ENCODE data around the gene GLI3.

GLI3 gene

GRCh38 chr7:41930538-41931262, 306.3 kb downstream of the GLI3 start:
- H3K9me3 ChIP-seq (ENCODE audit: control insufficient read depth in 1 of 2, low read length in 2 of 2), result no peaks in the 10 kb centered on the region
- H3K4me1 ChIP-seq (ENCODE audit: control insufficient read depth in 1 of 2, insufficient read depth in 2 of 2, low read length in 2 of 2), result no peaks in the 10 kb centered on the region
- H3K9ac ChIP-seq (ENCODE audit: low read depth in 1 of 2, low read length in 2 of 2), result no peak overlapping the region
- H3K27me3 ChIP-seq (ENCODE audit: control insufficient read depth in 1 of 2, insufficient read depth in 2 of 2, low read length in 2 of 2), result no peaks in the 10 kb centered on the region
- H3K4me3 ChIP-seq (ENCODE audit: low read depth in 1 of 2, low read length in 2 of 2), result no peak overlapping the region
- H3K36me3 ChIP-seq (ENCODE audit: control insufficient read depth in 1 of 2, insufficient read depth in 2 of 2, low read length in 2 of 2), result no peaks in the 10 kb centered on the region
- H3K27ac ChIP-seq (ENCODE audit: low read depth, low read length), result no peak overlapping the region

- H3K27ac ChIP-seq (ENCODE audit: low read depth, low read length), result no peak overlapping the region
- H3K36me3 ChIP-seq (ENCODE audit: control insufficient read depth in 1 of 2, insufficient read depth in 2 of 2, low read length in 2 of 2), result no peaks in the 10 kb centered on the region
- no peak overlapping the region for H3K4me3 ChIP-seq (ENCODE audit: low read depth in 1 of 2, low read length in 2 of 2)
- H3K27me3 ChIP-seq (ENCODE audit: control insufficient read depth in 1 of 2, insufficient read depth in 2 of 2, low read length in 2 of 2), result no peaks in the 10 kb centered on the region
- H3K9ac ChIP-seq (ENCODE audit: low read depth in 1 of 2, low read length in 2 of 2), result no peak overlapping the region
- no peaks in the 10 kb centered on the region for H3K9me3 ChIP-seq (ENCODE audit: control insufficient read depth in 1 of 2, low read length in 2 of 2)
- no peaks in the 10 kb centered on the region for H3K4me1 ChIP-seq (ENCODE audit: control insufficient read depth in 1 of 2, insufficient read depth in 2 of 2, low read length in 2 of 2)
Measured at GRCh38 chr7:41928781-41929180, 308.2 kb downstream of the GLI3 start.

DNA sequence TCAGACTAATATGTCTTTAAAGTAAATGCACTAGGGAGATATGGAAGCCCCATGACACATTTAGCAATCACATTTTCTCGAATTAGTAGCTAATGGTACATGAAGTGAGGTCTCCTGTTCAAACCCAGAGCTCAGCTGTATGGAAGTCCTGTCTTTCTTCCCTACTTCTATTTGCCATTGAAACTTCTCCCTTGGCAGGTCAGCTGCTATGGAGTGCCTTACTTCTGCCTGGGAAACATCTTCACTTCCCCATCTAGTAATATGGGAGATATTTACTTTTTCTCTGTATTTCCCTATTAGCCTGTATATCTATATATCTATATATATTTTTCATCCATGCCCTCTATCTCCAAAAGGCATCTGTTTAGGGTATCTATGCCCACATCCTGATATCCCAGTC, 308.8 kb downstream of the GLI3 start:
- Histone ChIP-seq H3K9ac (ENCODE audit: low read depth in 1 of 2, low read length in 2 of 2) (no peak overlapping the region), H3K27me3 (ENCODE audit: control insufficient read depth in 1 of 2, insufficient read depth in 2 of 2, low read length in 2 of 2) (no peaks in the 10 kb centered on the region), H3K4me3 (ENCODE audit: low read depth in 1 of 2, low read length in 2 of 2) (no peak overlapping the region), H3K27ac (ENCODE audit: low read depth, low read length) (no peak overlapping the region), H3K4me1 (ENCODE audit: control insufficient read depth in 1 of 2, insufficient read depth in 2 of 2, low read length in 2 of 2) (no peaks in the 10 kb centered on the region), H3K36me3 (ENCODE audit: control insufficient read depth in 1 of 2, insufficient read depth in 2 of 2, low read length in 2 of 2) (no peaks in the 10 kb centered on the region), H3K9me3 (ENCODE audit: control insufficient read depth in 1 of 2, low read length in 2 of 2) (no peaks in the 10 kb centered on the region)

GRCh38 chr7:41927380-41927779, 309.6 kb downstream of the GLI3 start:
- Histone ChIP-seq H3K9ac (ENCODE audit: low read depth in 1 of 2, low read length in 2 of 2) (no peak overlapping the region), H3K9me3 (ENCODE audit: control insufficient read depth in 1 of 2, low read length in 2 of 2) (no peaks in the 10 kb centered on the region), H3K27me3 (ENCODE audit: control insufficient read depth in 1 of 2, insufficient read depth in 2 of 2, low read length in 2 of 2) (no peaks in the 10 kb centered on the region), H3K36me3 (ENCODE audit: control insufficient read depth in 1 of 2, insufficient read depth in 2 of 2, low read length in 2 of 2) (no peaks in the 10 kb centered on the region), H3K4me1 (ENCODE audit: control insufficient read depth in 1 of 2, insufficient read depth in 2 of 2, low read length in 2 of 2) (no peaks in the 10 kb centered on the region), H3K27ac (ENCODE audit: low read depth, low read length) (no peak overlapping the region), H3K4me3 (ENCODE audit: low read depth in 1 of 2, low read length in 2 of 2) (no peak overlapping the region)

- H3K9me3 ChIP-seq (ENCODE audit: control insufficient read depth in 1 of 2, low read length in 2 of 2), result no peaks in the 10 kb centered on the region
- H3K36me3 ChIP-seq (ENCODE audit: control insufficient read depth in 1 of 2, insufficient read depth in 2 of 2, low read length in 2 of 2), result no peaks in the 10 kb centered on the region
- no peak overlapping the region for H3K27ac ChIP-seq (ENCODE audit: low read depth, low read length)
- no peaks in the 10 kb centered on the region for H3K27me3 ChIP-seq (ENCODE audit: control insufficient read depth in 1 of 2, insufficient read depth in 2 of 2, low read length in 2 of 2)
- no peaks in the 10 kb centered on the region for H3K4me1 ChIP-seq (ENCODE audit: control insufficient read depth in 1 of 2, insufficient read depth in 2 of 2, low read length in 2 of 2)
- H3K4me3 ChIP-seq (ENCODE audit: low read depth in 1 of 2, low read length in 2 of 2), result no peak overlapping the region
- no peak overlapping the region for H3K9ac ChIP-seq (ENCODE audit: low read depth in 1 of 2, low read length in 2 of 2)
Measured at GRCh38 chr7:41925946-41926345, 311.1 kb downstream of the GLI3 start.

DNA sequence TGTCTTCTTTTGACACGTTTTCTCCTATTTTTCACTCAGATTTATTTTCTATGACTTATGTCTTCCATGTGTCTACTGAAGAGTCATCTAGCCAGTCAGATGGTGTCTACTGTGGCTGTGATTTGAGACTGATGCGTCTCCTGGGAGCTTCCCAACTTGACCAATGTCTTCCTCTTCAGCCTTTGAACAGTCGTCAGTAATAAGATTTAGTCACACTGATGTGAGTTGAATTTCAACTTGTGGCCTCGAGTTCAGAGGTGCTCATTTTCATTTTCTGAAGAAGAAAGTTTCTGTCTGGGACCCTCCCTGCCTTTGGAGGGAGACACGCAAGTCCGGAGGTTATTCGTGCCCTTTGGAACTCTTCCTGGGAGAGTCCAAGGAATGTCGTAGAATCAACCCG, 312.2 kb downstream of the GLI3 start:
- Histone ChIP-seq H3K4me1 (ENCODE audit: control insufficient read depth in 1 of 2, insufficient read depth in 2 of 2, low read length in 2 of 2) (no peaks in the 10 kb centered on the region), H3K9me3 (ENCODE audit: control insufficient read depth in 1 of 2, low read length in 2 of 2) (no peaks in the 10 kb centered on the region), H3K9ac (ENCODE audit: low read depth in 1 of 2, low read length in 2 of 2) (no peak overlapping the region), H3K27me3 (ENCODE audit: control insufficient read depth in 1 of 2, insufficient read depth in 2 of 2, low read length in 2 of 2) (no peaks in the 10 kb centered on the region), H3K36me3 (ENCODE audit: control insufficient read depth in 1 of 2, insufficient read depth in 2 of 2, low read length in 2 of 2) (no peaks in the 10 kb centered on the region), H3K4me3 (ENCODE audit: low read depth in 1 of 2, low read length in 2 of 2) (no peak overlapping the region), H3K27ac (ENCODE audit: low read depth, low read length) (no peak overlapping the region)

- Histone ChIP-seq H3K9me3 (ENCODE audit: control insufficient read depth in 1 of 2, low read length in 2 of 2) (no peaks in the 10 kb centered on the region), H3K4me1 (ENCODE audit: control insufficient read depth in 1 of 2, insufficient read depth in 2 of 2, low read length in 2 of 2) (no peaks in the 10 kb centered on the region), H3K27ac (ENCODE audit: low read depth, low read length) (no peak overlapping the region), H3K9ac (ENCODE audit: low read depth in 1 of 2, low read length in 2 of 2) (no peak overlapping the region), H3K36me3 (ENCODE audit: control insufficient read depth in 1 of 2, insufficient read depth in 2 of 2, low read length in 2 of 2) (no peaks in the 10 kb centered on the region), H3K4me3 (ENCODE audit: low read depth in 1 of 2, low read length in 2 of 2) (no peak overlapping the region), H3K27me3 (ENCODE audit: control insufficient read depth in 1 of 2, insufficient read depth in 2 of 2, low read length in 2 of 2) (no peaks in the 10 kb centered on the region)
Measured at GRCh38 chr7:41922373-41922772, 314.6 kb downstream of the GLI3 start.

DNA sequence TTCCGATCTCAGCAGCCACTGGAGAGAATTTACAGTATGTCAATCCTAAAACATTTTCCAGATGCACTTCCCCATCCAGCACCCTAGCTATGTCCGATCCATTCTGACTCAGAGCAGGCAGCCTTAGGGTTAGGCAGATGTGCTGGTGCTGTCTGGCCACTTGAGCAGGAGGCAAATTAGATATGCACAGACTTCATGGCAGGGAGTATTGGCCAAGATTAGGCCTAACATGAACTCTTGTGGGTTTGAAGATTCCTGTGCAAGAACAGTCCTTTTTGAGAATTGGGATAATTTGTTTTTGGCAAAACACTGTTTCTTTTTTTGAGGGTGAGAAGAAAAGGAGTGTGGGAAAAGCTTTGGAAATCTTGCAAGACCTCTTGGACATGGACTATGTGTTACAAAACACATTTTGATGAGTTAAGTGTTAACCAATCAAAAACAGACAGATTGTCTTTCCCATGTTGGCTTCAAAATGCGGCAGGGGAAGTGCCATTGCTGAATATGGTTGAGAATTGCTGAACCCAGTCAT, 315.5 kb downstream of the GLI3 start:
- Histone ChIP-seq H3K27ac (ENCODE audit: low read depth, low read length) (no peak overlapping the region), H3K4me3 (ENCODE audit: low read depth in 1 of 2, low read length in 2 of 2) (no peak overlapping the region), H3K9me3 (ENCODE audit: control insufficient read depth in 1 of 2, low read length in 2 of 2) (no peaks in the 10 kb centered on the region), H3K9ac (ENCODE audit: low read depth in 1 of 2, low read length in 2 of 2) (no peak overlapping the region), H3K4me1 (ENCODE audit: control insufficient read depth in 1 of 2, insufficient read depth in 2 of 2, low read length in 2 of 2) (no peaks in the 10 kb centered on the region), H3K27me3 (ENCODE audit: control insufficient read depth in 1 of 2, insufficient read depth in 2 of 2, low read length in 2 of 2) (no peaks in the 10 kb centered on the region), H3K36me3 (ENCODE audit: control insufficient read depth in 1 of 2, insufficient read depth in 2 of 2, low read length in 2 of 2) (no peaks in the 10 kb centered on the region)

DNA sequence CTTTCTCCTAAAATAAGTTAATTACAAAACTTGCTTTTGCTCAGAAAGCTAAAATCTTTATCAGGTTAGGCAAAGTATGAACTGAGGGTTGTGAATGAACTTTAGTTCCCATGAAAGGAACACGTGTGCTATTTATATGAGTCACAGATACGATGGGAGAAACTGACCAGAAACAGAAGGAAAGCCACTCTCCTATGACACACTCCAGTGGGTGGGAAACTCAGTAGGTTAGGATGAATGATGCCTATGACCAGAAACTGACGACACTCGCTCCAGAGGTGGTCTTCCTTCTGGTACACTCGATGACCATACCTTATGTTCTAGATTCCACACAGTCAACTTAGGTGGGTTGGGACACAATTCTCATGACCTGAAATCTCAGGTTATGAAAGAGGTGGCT, 318.4 kb downstream of the GLI3 start:
- no peak overlapping the region for H3K9ac ChIP-seq (ENCODE audit: low read depth in 1 of 2, low read length in 2 of 2)
- no peaks in the 10 kb centered on the region for H3K36me3 ChIP-seq (ENCODE audit: control insufficient read depth in 1 of 2, insufficient read depth in 2 of 2, low read length in 2 of 2)
- H3K27me3 ChIP-seq (ENCODE audit: control insufficient read depth in 1 of 2, insufficient read depth in 2 of 2, low read length in 2 of 2), result no peaks in the 10 kb centered on the region
- no peaks in the 10 kb centered on the region for H3K4me1 ChIP-seq (ENCODE audit: control insufficient read depth in 1 of 2, insufficient read depth in 2 of 2, low read length in 2 of 2)
- no peak overlapping the region for H3K27ac ChIP-seq (ENCODE audit: low read depth, low read length)
- no peaks in the 10 kb centered on the region for H3K9me3 ChIP-seq (ENCODE audit: control insufficient read depth in 1 of 2, low read length in 2 of 2)
- no peak overlapping the region for H3K4me3 ChIP-seq (ENCODE audit: low read depth in 1 of 2, low read length in 2 of 2)

- no peak overlapping the region for H3K4me3 ChIP-seq (ENCODE audit: low read depth in 1 of 2, low read length in 2 of 2)
- no peaks in the 10 kb centered on the region for H3K27me3 ChIP-seq (ENCODE audit: control insufficient read depth in 1 of 2, insufficient read depth in 2 of 2, low read length in 2 of 2)
- H3K36me3 ChIP-seq (ENCODE audit: control insufficient read depth in 1 of 2, insufficient read depth in 2 of 2, low read length in 2 of 2), result no peaks in the 10 kb centered on the region
- H3K9me3 ChIP-seq (ENCODE audit: control insufficient read depth in 1 of 2, low read length in 2 of 2), result no peaks in the 10 kb centered on the region
- H3K9ac ChIP-seq (ENCODE audit: low read depth in 1 of 2, low read length in 2 of 2), result no peak overlapping the region
- no peaks in the 10 kb centered on the region for H3K4me1 ChIP-seq (ENCODE audit: control insufficient read depth in 1 of 2, insufficient read depth in 2 of 2, low read length in 2 of 2)
- H3K27ac ChIP-seq (ENCODE audit: low read depth, low read length), result no peak overlapping the region
Measured at GRCh38 chr7:41916450-41916927, 320.5 kb downstream of the GLI3 start.

Measured in duodenal mucosa (tissue), 2 donors.